Measurements from ENCODE around the gene STEAP2.
"Not testable (repeated sequence)": the region's sequence is repeated elsewhere in the genome, so short reads cannot be mapped to it uniquely, and the experiment has no call there.

STEAP2 gene

GRCh38 chr7:90211391-90212148 lies at the start of gene STEAP2:
Gene STEAP2 (plus strand): TSS chr7:90211740. CDS start chr7:90225083, 13,343 bp downstream.
- DNase-seq (ENCODE audit: insufficient read length, low spot score): peak; percentile 52
- FAIRE-seq: no peak

GRCh38 chr7:90163534-90163933 lies 48.0 kb upstream of the STEAP2 start:
- FAIRE-seq (no peak), DNase-seq (ENCODE audit: insufficient read length, low spot score) (no peak)

- DNase-seq (ENCODE audit: insufficient read length, low spot score) (no peak), FAIRE-seq (no peak)
Measured at GRCh38 chr7:90165724-90166123, 45.8 kb upstream of the STEAP2 start.

GRCh38 chr7:90166153-90166552 lies 45.4 kb upstream of the STEAP2 start:
- FAIRE-seq: no peak
- no peak for DNase-seq (ENCODE audit: insufficient read length, low spot score)

- FAIRE-seq (no peak), DNase-seq (ENCODE audit: insufficient read length, low spot score) (no peak)
Measured at GRCh38 chr7:90167361-90167760, 44.2 kb upstream of the STEAP2 start.

GRCh38 chr7:90169891-90170290 lies 41.6 kb upstream of the STEAP2 start:
- DNase-seq (ENCODE audit: insufficient read length, low spot score) (no peak), FAIRE-seq (no peak)

- no peak for FAIRE-seq
Measured at GRCh38 chr7:90172121-90172520, 39.4 kb upstream of the STEAP2 start.

GRCh38 chr7:90172624-90173023 lies 38.9 kb upstream of the STEAP2 start:
- DNase-seq (ENCODE audit: insufficient read length, low spot score) (no peak), FAIRE-seq (no peak)

More at GRCh38 chr7:90172121-90172520, 39.4 kb upstream of the STEAP2 start:
- no peak for DNase-seq (ENCODE audit: insufficient read length, low spot score)

GRCh38 chr7:90173127-90173844 lies 38.3 kb upstream of the STEAP2 start:
- DNase-seq (ENCODE audit: insufficient read length, low spot score): no peak
- no peak for FAIRE-seq

- FAIRE-seq: no peak
- no peak for DNase-seq (ENCODE audit: insufficient read length, low spot score)
Measured at GRCh38 chr7:90175667-90176066, 35.9 kb upstream of the STEAP2 start.

- DNase-seq (ENCODE audit: insufficient read length, low spot score) (no peak), FAIRE-seq (no peak)
Measured at GRCh38 chr7:90176195-90176594, 35.3 kb upstream of the STEAP2 start.

- DNase-seq (ENCODE audit: insufficient read length, low spot score) (no peak), FAIRE-seq (no peak)
Measured at GRCh38 chr7:90178166-90178565, 33.4 kb upstream of the STEAP2 start.

GRCh38 chr7:90178679-90179278 lies 32.8 kb upstream of the STEAP2 start:
- FAIRE-seq: no peak
- peak; percentile 6 for DNase-seq (ENCODE audit: insufficient read length, low spot score)

GRCh38 chr7:90180011-90180585 lies 31.4 kb upstream of the STEAP2 start:
- FAIRE-seq: no peak
- no peak for DNase-seq (ENCODE audit: insufficient read length, low spot score)

- no peak for DNase-seq (ENCODE audit: insufficient read length, low spot score)
- FAIRE-seq: no peak
Measured at GRCh38 chr7:90180649-90181048, 30.9 kb upstream of the STEAP2 start.

- DNase-seq (ENCODE audit: insufficient read length, low spot score): no peak
- FAIRE-seq: no peak
Measured at GRCh38 chr7:90181485-90181884, 30.1 kb upstream of the STEAP2 start.

GRCh38 chr7:90186290-90186689 lies 25.2 kb upstream of the STEAP2 start:
- DNase-seq (ENCODE audit: insufficient read length, low spot score): not testable (repeated sequence)

GRCh38 chr7:90187507-90188050 lies 24.0 kb upstream of the STEAP2 start:
- DNase-seq (ENCODE audit: insufficient read length, low spot score) (no peak), FAIRE-seq (no peak)

More at GRCh38 chr7:90186290-90186689, 25.2 kb upstream of the STEAP2 start:
- not testable (repeated sequence) for FAIRE-seq

GRCh38 chr7:90188281-90188680 lies 23.3 kb upstream of the STEAP2 start:
- FAIRE-seq (no peak), DNase-seq (ENCODE audit: insufficient read length, low spot score) (no peak)

GRCh38 chr7:90190995-90191394 lies 20.5 kb upstream of the STEAP2 start:
- FAIRE-seq (no peak), DNase-seq (ENCODE audit: insufficient read length, low spot score) (no peak)

- no peak for FAIRE-seq
- DNase-seq (ENCODE audit: insufficient read length, low spot score): no peak
Measured at GRCh38 chr7:90191648-90192047, 19.9 kb upstream of the STEAP2 start.

All from HTR-8/SVneo (cell line).